Vagina (tissue), 2 donors: ENCODE results near the gene DCAF8.

Experiments used
- CTCF ChIP-seq, 3 experiments: fragments of 450-650 bp in 2 of 3; fragments of 200-600 bp in 1 of 3; sonication (generic) in 1 of 3; IDR thresholded peaks; one replicate each; pipeline ENCODE4 v1.5.1; 2017 to 2019; ENCODE audit warnings: antibody characterized with exemption in 3 of 3, mild to moderate bottlenecking in 2 of 3, moderate library complexity in 2 of 3
- POLR2A ChIP-seq, 2 donors: fragments of 450-650 bp; IDR thresholded peaks; one replicate each; pipeline ENCODE4 v1.6.1; 2017; ENCODE audit warnings: antibody characterized with exemption in 2 of 2, mild to moderate bottlenecking in 2 of 2, moderate library complexity in 2 of 2

GRCh38 chr1:160296036-160296435 is 33.7 kb upstream of the DCAF8 start:
- TF ChIP-seq CTCF (IDR thresholded peaks at IDR 0.05) (no peak), POLR2A (IDR thresholded peaks at IDR 0.05) (no peak)
